ENCODE data around the gene RBM20.

The RBM20 gene

DNA sequence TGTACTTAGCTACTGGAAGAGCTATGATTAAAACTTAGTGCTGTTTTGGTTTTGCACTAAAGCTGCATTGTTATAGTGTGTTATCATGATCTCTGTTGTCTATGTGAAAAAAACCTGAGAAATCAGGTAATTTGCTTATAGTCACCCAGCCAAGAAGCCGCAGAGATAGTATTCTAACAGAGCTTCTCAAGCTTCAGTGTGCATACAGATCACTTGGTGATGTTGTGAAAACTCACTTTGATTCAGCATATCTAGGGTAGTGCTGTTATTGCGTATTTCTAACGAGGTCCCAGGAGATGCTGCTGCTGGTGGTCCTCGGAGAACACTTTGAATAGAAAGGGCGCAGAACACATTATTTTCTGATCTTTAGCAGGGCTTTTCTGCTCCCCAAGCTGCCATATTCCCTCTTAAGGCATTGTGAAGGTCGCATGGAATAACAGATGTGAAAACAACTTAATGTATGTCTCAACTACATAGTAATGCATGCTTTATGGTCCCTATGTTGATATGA is 159.2 kb downstream of the RBM20 start:
- Histone ChIP-seq H3K27me3 (ENCODE audit: control insufficient read depth, insufficient read depth, low read length) (no peaks in the 10 kb centered on the region), H3K4me1 (ENCODE audit: control insufficient read depth, low read depth, low read length) (no peaks in the 10 kb centered on the region), H3K27ac (ENCODE audit: low read length) (no peak overlapping the region), H3K36me3 (ENCODE audit: control insufficient read depth, low read depth, low read length) (no peaks in the 10 kb centered on the region), H3K9me3 (ENCODE audit: control insufficient read depth, low read depth, low read length) (no peaks in the 10 kb centered on the region), H3K9ac (ENCODE audit: low read length) (no peak overlapping the region), H3K4me3 (ENCODE audit: low read length) (no peak overlapping the region)

DNA sequence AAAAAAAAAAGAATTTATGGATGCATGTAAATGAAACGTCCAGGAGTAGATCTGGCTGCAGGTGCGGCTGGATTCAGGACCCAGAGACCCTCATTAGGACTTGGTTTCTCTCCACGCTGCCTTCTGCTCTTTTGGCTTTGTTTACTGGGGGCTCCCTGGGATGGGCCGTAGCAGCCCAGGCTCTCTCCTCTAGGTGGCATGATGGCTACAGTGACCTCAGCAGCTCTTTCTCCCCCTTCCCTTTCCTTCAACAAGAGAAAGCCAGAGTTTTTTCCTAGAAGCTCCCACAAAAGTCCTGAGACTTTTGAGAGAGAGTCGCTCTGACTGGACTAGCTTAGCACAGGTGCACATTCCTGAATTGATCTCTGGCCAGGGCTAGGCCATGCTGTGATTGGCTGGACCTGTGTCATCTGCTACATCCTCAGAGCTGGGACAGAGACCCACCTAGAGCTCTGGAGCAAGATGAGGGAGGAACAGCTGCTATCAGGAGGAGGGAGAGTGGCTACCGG is 159.7 kb downstream of the RBM20 start:
- no peaks in the 10 kb centered on the region for H3K36me3 ChIP-seq (ENCODE audit: control insufficient read depth, low read depth, low read length)
- H3K9me3 ChIP-seq (ENCODE audit: control insufficient read depth, low read depth, low read length) = no peaks in the 10 kb centered on the region
- H3K27me3 ChIP-seq (ENCODE audit: control insufficient read depth, insufficient read depth, low read length) = no peaks in the 10 kb centered on the region
- no peak overlapping the region for H3K4me3 ChIP-seq (ENCODE audit: low read length)
- no peak overlapping the region for H3K9ac ChIP-seq (ENCODE audit: low read length)
- H3K4me1 ChIP-seq (ENCODE audit: control insufficient read depth, low read depth, low read length) = no peaks in the 10 kb centered on the region
- H3K27ac ChIP-seq (ENCODE audit: low read length) = no peak overlapping the region

DNA sequence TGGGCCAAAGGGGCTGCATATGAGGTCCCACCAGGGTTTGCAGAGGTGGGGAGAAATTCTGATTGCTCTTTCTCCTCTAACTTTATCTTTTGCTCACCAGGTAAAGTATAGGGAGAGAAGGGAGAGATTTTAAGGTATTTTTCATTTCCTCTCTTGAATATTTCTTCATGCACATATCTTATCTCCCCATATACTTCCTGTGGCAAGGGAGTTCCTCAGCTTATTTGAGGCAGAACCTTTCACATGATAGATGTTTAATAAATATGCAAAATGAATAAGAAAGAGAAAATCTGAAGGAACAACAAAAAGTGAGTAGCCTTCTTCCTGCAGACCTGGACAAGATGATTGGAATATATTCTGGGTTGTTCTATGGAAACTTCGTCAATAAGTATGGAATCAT is 160.2 kb downstream of the RBM20 start:
- H3K9ac ChIP-seq (ENCODE audit: low read length) = no peak overlapping the region
- H3K27ac ChIP-seq (ENCODE audit: low read length) = no peak overlapping the region
- no peak overlapping the region for H3K4me3 ChIP-seq (ENCODE audit: low read length)
- no peaks in the 10 kb centered on the region for H3K4me1 ChIP-seq (ENCODE audit: control insufficient read depth, low read depth, low read length)
- no peaks in the 10 kb centered on the region for H3K36me3 ChIP-seq (ENCODE audit: control insufficient read depth, low read depth, low read length)
- H3K27me3 ChIP-seq (ENCODE audit: control insufficient read depth, insufficient read depth, low read length) = no peaks in the 10 kb centered on the region
- H3K9me3 ChIP-seq (ENCODE audit: control insufficient read depth, low read depth, low read length) = no peaks in the 10 kb centered on the region

DNA sequence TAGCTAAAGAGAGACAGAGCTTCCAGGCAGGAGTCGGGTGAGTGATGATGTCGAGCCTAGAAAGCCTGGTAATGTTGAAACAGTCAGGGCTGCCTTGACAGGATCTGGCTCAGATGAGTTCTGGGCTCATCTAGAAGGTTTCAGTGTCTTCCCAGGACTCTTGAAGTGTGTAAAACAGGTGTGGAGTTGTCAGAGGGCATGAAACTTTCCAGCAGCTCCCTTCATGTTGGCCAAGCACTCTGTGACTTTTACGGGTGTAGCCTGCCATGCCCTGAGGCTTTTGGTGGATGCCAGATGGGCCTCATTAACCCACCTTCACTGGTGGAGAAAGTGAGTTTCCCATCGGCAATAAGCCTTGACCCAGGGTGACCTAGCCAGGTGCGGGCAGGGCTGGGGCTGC is 161.2 kb downstream of the RBM20 start:
- Histone ChIP-seq H3K9ac (ENCODE audit: low read length) (no peak overlapping the region), H3K27me3 (ENCODE audit: control insufficient read depth, insufficient read depth, low read length) (no peaks in the 10 kb centered on the region), H3K4me3 (ENCODE audit: low read length) (no peak overlapping the region), H3K27ac (ENCODE audit: low read length) (no peak overlapping the region), H3K4me1 (ENCODE audit: control insufficient read depth, low read depth, low read length) (no peaks in the 10 kb centered on the region), H3K36me3 (ENCODE audit: control insufficient read depth, low read depth, low read length) (no peaks in the 10 kb centered on the region), H3K9me3 (ENCODE audit: control insufficient read depth, low read depth, low read length) (no peaks in the 10 kb centered on the region)

DNA sequence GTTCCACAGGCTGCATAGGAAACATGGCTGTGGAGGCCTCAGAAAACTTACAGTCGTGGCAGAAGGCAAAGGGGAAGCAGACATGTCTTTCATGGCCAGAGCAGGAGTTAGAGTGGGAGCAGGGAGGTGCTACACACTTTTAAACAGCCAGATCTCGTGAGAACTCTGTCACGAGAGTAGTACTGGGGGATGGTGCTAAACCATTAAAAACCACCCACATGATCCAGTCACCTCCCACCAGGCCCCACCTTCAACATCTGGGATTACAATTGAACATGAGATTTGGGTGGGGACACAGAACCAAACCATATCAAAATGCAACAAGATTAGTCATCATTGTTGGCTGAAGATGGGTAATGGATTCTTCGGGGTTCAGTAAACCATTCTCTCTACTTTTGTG is 162.2 kb downstream of the RBM20 start:
- Histone ChIP-seq H3K9me3 (ENCODE audit: control insufficient read depth, low read depth, low read length) (no peaks in the 10 kb centered on the region), H3K4me3 (ENCODE audit: low read length) (no peak overlapping the region), H3K9ac (ENCODE audit: low read length) (no peak overlapping the region), H3K4me1 (ENCODE audit: control insufficient read depth, low read depth, low read length) (no peaks in the 10 kb centered on the region), H3K36me3 (ENCODE audit: control insufficient read depth, low read depth, low read length) (no peaks in the 10 kb centered on the region), H3K27ac (ENCODE audit: low read length) (no peak overlapping the region), H3K27me3 (ENCODE audit: control insufficient read depth, insufficient read depth, low read length) (no peaks in the 10 kb centered on the region)

DNA sequence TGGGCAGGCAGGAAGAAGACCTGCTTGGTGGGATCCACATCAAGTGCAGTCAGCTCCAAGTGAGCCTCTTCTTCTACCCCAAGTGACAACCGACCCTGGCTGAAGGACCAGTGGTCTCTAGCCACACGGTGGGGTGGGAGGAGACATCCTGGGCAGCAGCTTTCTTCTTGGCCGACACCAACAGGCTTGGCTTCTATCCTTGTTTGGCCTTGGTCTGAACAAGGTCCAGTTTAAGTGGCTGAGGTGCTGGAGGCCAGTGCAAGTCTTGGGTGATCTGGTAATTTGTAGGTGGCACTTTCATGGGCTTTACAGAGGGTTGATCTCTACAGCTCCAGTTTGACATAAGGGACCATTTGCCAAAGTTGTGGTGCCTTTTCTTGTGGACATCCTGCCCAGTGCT is 164.0 kb downstream of the RBM20 start:
- Histone ChIP-seq H3K36me3 (ENCODE audit: control insufficient read depth, low read depth, low read length) (no peaks in the 10 kb centered on the region), H3K27me3 (ENCODE audit: control insufficient read depth, insufficient read depth, low read length) (no peaks in the 10 kb centered on the region), H3K4me1 (ENCODE audit: control insufficient read depth, low read depth, low read length) (no peaks in the 10 kb centered on the region), H3K4me3 (ENCODE audit: low read length) (no peak overlapping the region), H3K9me3 (ENCODE audit: control insufficient read depth, low read depth, low read length) (no peaks in the 10 kb centered on the region), H3K27ac (ENCODE audit: low read length) (no peak overlapping the region), H3K9ac (ENCODE audit: low read length) (no peak overlapping the region)

DNA sequence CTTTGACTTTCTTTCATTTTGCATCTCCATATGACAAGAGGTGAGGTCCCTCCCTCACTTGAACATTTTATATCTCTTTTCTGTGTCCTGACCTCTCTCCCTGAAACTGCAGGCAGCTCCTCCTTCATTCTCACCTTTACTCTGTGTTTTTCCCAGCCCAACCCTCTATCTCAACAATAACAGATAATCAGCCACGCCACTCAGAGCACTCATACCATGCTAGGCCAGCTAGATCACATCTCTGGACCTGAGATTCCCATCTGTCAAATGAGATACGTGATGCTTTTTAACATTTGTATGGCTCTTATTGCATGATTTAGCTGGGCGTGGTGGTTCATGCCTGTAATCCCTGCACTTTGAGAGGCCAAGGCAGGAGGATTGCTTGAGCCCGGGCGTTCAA is 164.5 kb downstream of the RBM20 start:
- H3K27me3 ChIP-seq (ENCODE audit: control insufficient read depth, insufficient read depth, low read length) = no peaks in the 10 kb centered on the region
- no peak overlapping the region for H3K4me3 ChIP-seq (ENCODE audit: low read length)
- no peaks in the 10 kb centered on the region for H3K4me1 ChIP-seq (ENCODE audit: control insufficient read depth, low read depth, low read length)
- H3K9me3 ChIP-seq (ENCODE audit: control insufficient read depth, low read depth, low read length) = no peaks in the 10 kb centered on the region
- no peaks in the 10 kb centered on the region for H3K36me3 ChIP-seq (ENCODE audit: control insufficient read depth, low read depth, low read length)
- H3K9ac ChIP-seq (ENCODE audit: low read length) = no peak overlapping the region
- no peak overlapping the region for H3K27ac ChIP-seq (ENCODE audit: low read length)

DNA sequence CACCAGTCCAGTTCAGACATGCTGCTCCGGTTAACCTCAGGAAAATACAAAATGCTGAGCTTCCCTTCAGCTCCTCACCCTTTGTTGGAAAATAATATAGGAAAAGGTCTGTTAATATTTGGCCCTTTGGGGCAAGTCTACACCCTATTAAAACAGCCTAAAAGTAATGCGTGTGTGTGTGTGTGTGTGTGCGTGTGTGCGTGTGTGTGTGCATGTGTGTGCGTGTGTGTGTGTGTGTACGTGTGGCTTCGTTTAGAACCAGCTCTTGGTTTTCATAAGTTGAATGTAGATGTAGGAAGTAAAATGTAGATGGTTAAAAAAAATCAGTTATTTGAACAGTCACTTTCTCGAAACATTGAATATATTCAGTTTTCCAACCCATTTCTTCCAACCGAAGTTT is 166.5 kb downstream of the RBM20 start:
- no peaks in the 10 kb centered on the region for H3K9me3 ChIP-seq (ENCODE audit: control insufficient read depth, low read depth, low read length)
- no peak overlapping the region for H3K27ac ChIP-seq (ENCODE audit: low read length)
- no peak overlapping the region for H3K9ac ChIP-seq (ENCODE audit: low read length)
- H3K36me3 ChIP-seq (ENCODE audit: control insufficient read depth, low read depth, low read length) = no peaks in the 10 kb centered on the region
- H3K27me3 ChIP-seq (ENCODE audit: control insufficient read depth, insufficient read depth, low read length) = no peaks in the 10 kb centered on the region
- no peak overlapping the region for H3K4me3 ChIP-seq (ENCODE audit: low read length)
- no peaks in the 10 kb centered on the region for H3K4me1 ChIP-seq (ENCODE audit: control insufficient read depth, low read depth, low read length)

DNA sequence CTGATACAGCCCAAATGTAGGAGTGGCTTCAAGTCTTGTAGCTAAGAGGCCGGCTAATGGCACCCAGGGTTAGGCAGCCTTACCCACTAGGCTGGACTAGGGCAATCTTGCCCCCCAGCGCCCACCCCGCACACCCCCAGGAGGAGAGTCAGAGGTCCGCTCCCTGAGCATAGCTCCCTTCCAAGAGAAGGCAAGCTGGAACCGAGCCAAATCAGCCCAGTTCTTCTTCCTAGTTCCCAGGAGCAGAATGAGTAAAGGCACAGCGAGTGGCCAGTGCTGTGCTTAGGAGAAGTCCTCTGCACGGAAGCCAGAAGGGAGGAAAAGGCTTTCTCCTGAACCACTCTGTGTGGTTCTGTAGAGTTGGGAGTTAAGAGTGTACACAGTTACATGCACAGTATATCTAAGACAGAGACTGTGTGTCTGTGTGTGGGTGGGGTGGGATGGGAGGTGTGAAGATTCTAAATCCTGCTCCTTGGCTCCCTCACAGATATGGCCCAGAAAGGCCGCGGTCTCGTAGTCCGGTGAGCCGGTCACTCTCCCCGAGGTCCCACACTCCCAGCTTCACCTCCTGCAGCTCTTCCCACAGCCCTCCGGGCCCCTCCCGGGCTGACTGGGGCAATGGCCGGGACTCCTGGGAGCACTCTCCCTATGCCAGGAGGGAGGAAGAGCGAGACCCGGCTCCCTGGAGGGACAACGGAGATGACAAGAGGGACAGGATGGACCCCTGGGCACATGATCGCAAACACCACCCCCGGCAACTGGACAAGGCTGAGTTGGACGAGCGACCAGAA is 167.8 kb downstream of the RBM20 start:
- Histone ChIP-seq H3K4me1 (ENCODE audit: control insufficient read depth, low read depth, low read length) (no peaks in the 10 kb centered on the region), H3K27me3 (ENCODE audit: control insufficient read depth, insufficient read depth, low read length) (no peaks in the 10 kb centered on the region), H3K27ac (ENCODE audit: low read length) (no peak overlapping the region), H3K4me3 (ENCODE audit: low read length) (no peak overlapping the region), H3K9ac (ENCODE audit: low read length) (no peak overlapping the region), H3K9me3 (ENCODE audit: control insufficient read depth, low read depth, low read length) (no peaks in the 10 kb centered on the region), H3K36me3 (ENCODE audit: control insufficient read depth, low read depth, low read length) (no peaks in the 10 kb centered on the region)

DNA sequence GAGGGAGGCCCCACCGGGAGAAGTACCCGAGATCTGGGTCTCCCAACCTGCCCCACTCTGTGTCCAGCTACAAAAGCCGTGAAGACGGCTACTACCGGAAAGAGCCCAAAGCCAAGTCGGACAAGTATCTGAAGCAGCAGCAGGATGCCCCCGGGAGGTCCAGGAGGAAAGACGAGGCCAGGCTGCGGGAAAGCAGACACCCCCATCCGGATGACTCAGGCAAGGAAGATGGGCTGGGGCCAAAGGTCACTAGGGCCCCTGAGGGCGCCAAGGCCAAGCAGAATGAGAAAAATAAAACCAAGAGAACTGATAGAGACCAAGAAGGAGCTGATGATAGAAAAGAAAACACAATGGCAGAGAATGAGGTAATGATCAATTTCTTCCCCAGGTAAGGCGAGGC is 168.4 kb downstream of the RBM20 start:
- Histone ChIP-seq H3K36me3 (ENCODE audit: control insufficient read depth, low read depth, low read length) (no peaks in the 10 kb centered on the region), H3K4me3 (ENCODE audit: low read length) (no peak overlapping the region), H3K4me1 (ENCODE audit: control insufficient read depth, low read depth, low read length) (no peaks in the 10 kb centered on the region), H3K27ac (ENCODE audit: low read length) (no peak overlapping the region), H3K27me3 (ENCODE audit: control insufficient read depth, insufficient read depth, low read length) (no peaks in the 10 kb centered on the region), H3K9ac (ENCODE audit: low read length) (no peak overlapping the region), H3K9me3 (ENCODE audit: control insufficient read depth, low read depth, low read length) (no peaks in the 10 kb centered on the region)

DNA sequence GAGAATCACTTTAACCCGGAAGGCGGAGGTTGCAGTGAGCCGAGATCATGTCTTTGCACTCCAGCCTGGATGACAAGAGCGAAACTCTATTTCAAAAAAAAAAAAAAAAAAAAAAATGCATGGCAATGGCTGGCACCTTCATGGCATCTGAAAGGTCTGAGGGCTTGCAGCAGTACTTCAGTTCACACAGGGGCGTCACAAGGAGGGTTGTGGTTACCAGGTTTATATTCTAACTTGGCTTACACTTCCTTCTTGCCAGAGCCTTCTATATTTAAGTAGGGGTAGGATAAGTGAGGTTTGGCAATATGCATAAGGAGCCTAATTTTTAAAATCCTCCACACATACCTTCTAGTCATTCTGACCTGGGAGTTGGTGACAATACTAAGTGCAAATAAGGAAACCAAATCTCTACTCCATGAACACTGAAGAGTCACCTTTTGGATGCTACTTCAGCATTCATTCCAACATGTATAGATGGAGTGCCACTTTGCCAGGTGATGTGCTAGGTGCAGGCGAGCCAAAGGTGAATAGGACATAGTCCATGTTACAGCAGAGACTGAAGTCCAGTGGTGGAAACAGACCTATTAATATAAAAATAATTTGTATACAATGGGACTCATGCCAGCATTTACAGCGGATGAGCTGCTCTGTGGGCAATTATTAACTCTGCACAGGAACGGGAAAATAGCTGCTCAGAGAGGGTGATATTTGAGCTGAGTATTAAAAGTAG is 169.8 kb downstream of the RBM20 start:
- H3K4me3 ChIP-seq (ENCODE audit: low read length) = no peak overlapping the region
- no peaks in the 10 kb centered on the region for H3K4me1 ChIP-seq (ENCODE audit: control insufficient read depth, low read depth, low read length)
- no peak overlapping the region for H3K27ac ChIP-seq (ENCODE audit: low read length)
- H3K36me3 ChIP-seq (ENCODE audit: control insufficient read depth, low read depth, low read length) = no peaks in the 10 kb centered on the region
- H3K9ac ChIP-seq (ENCODE audit: low read length) = no peak overlapping the region
- no peaks in the 10 kb centered on the region for H3K9me3 ChIP-seq (ENCODE audit: control insufficient read depth, low read depth, low read length)
- no peaks in the 10 kb centered on the region for H3K27me3 ChIP-seq (ENCODE audit: control insufficient read depth, insufficient read depth, low read length)

All from iPS-18a (cell line).